ENCODE data around the gene ULK1.

- TF ChIP-seq CTCF (IDR thresholded peaks at IDR 0.05) (no peak), POLR2A (IDR thresholded peaks at IDR 0.05) (no peak)
Observed at GRCh38 chr12:131930510-131930909, 36.1 kb downstream of the ULK1 start.
